Measurements from ENCODE around the gene KDM4B. TPM values are rescaled to one million over a fixed set of nuclear protein-coding genes. Genes with fewer than 3 reads are reported as not detected.

The KDM4B gene
- polyA plus RNA-seq, 3 donors, result 6.4 to 22.7 (median 12.7) TPM

GRCh38 chr19:5089283-5089682, 120.4 kb downstream of the KDM4B start:
- H3K9me3 Mint-ChIP-seq, result no peaks in the 10 kb centered on the region
- DNase-seq, result no peak
- H3K27me3 Mint-ChIP-seq (ENCODE audit: low read depth in 3 of 3), result peaks cover 0 to 1% (median 0%) of the 10 kb centered on the region in 3 donors
- no peak for TF ChIP-seq CTCF (IDR thresholded peaks at IDR 0.05)
- no peak overlapping the region for H3K4me3 Mint-ChIP-seq
- H3K4me3 ChIP-seq (replicated peaks in 1 of 3; ENCODE audit: low read depth in 2 of 3, low read length in 3 of 3), result no peak overlapping the region
- H3K4me1 Mint-ChIP-seq, result no peaks in the 10 kb centered on the region
- intact Hi-C loops (cut with micrococcal nuclease), result no loop called here
- no peak overlapping the region for H2AFZ ChIP-seq (ENCODE audit: insufficient read depth, low read depth, low read length, poor library complexity, severe bottlenecking)
- peaks cover 52 to 66% of the 10 kb centered on the region in 2 donors for H3K36me3 Mint-ChIP-seq
- H4K20me1 ChIP-seq (ENCODE audit: insufficient read depth, low read length), result peaks cover 85% of the 10 kb centered on the region
- H3K9ac ChIP-seq (ENCODE audit: insufficient read depth, low read length, poor library complexity, severe bottlenecking), result no peak overlapping the region
- no peaks in the 10 kb centered on the region for H3K9me3 ChIP-seq (replicated peaks in 1 of 2; ENCODE audit: control insufficient read depth in 1 of 2, insufficient read depth in 1 of 2, low read length in 2 of 2)
- no peak overlapping the region for H3K4me2 ChIP-seq (replicated peaks; ENCODE audit: extremely low read depth, low read length, poor library complexity, severe bottlenecking)
- H3K27me3 ChIP-seq (ENCODE audit: control insufficient read depth in 2 of 2, insufficient read depth in 2 of 2, low read length in 2 of 2), result no peaks in the 10 kb centered on the region
- no peak overlapping the region for H3K27ac ChIP-seq (ENCODE audit: low read depth in 1 of 2, low read length in 2 of 2)
- H3K79me2 ChIP-seq (ENCODE audit: insufficient read depth, low read length), result no peaks in the 10 kb centered on the region
- no peaks in the 10 kb centered on the region for H3K4me1 ChIP-seq (ENCODE audit: control insufficient read depth in 1 of 2, insufficient read depth in 2 of 2, low read length in 2 of 2)
- H3K36me3 ChIP-seq (replicated peaks in 1 of 2; ENCODE audit: control insufficient read depth in 1 of 2, insufficient read depth in 2 of 2, low read length in 2 of 2), result peaks cover 45 to 54% of the 10 kb centered on the region in 2 donors
- WGBS (ENCODE audit: insufficient coverage), result 93% methylated on average over 7 of the region's 8 CpGs
- no peak overlapping the region for H3K27ac Mint-ChIP-seq

- H3K4me2 ChIP-seq (replicated peaks; ENCODE audit: extremely low read depth, low read length, poor library complexity, severe bottlenecking), result no peak overlapping the region
- no peak overlapping the region for H3K27ac ChIP-seq (ENCODE audit: low read depth in 1 of 2, low read length in 2 of 2)
- no peak overlapping the region for H3K27ac Mint-ChIP-seq
- H3K9me3 Mint-ChIP-seq, result peaks cover 0 to 7% (median 2%) of the 10 kb centered on the region in 7 donors
- intact Hi-C loops (cut with micrococcal nuclease), result no loop called here
- H3K9me3 ChIP-seq (replicated peaks in 1 of 2; ENCODE audit: control insufficient read depth in 1 of 2, insufficient read depth in 1 of 2, low read length in 2 of 2), result peaks cover 0 to 4% of the 10 kb centered on the region in 2 donors
- H4K20me1 ChIP-seq (ENCODE audit: insufficient read depth, low read length), result peaks cover 90% of the 10 kb centered on the region
- TF ChIP-seq CTCF (IDR thresholded peaks at IDR 0.05), result no peak
- H3K27me3 Mint-ChIP-seq (ENCODE audit: low read depth in 3 of 3), result peaks cover 0 to 1% (median 0%) of the 10 kb centered on the region in 3 donors
- no peaks in the 10 kb centered on the region for H3K4me1 ChIP-seq (ENCODE audit: control insufficient read depth in 1 of 2, insufficient read depth in 2 of 2, low read length in 2 of 2)
- H3K9ac ChIP-seq (ENCODE audit: insufficient read depth, low read length, poor library complexity, severe bottlenecking), result no peak overlapping the region
- no peaks in the 10 kb centered on the region for H3K27me3 ChIP-seq (ENCODE audit: control insufficient read depth in 2 of 2, insufficient read depth in 2 of 2, low read length in 2 of 2)
- H3K36me3 ChIP-seq (replicated peaks in 1 of 2; ENCODE audit: control insufficient read depth in 1 of 2, insufficient read depth in 2 of 2, low read length in 2 of 2), result peaks cover 38 to 51% of the 10 kb centered on the region in 2 donors
- H2AFZ ChIP-seq (ENCODE audit: insufficient read depth, low read depth, low read length, poor library complexity, severe bottlenecking), result no peak overlapping the region
- H3K36me3 Mint-ChIP-seq, result peaks cover 47 to 66% of the 10 kb centered on the region in 2 donors
- DNase-seq, result no peak
- WGBS (ENCODE audit: insufficient coverage), result 90% methylated on average over 4 of the region's 18 CpGs
- H3K4me1 Mint-ChIP-seq, result no peaks in the 10 kb centered on the region
- H3K4me3 Mint-ChIP-seq, result no peak overlapping the region
- no peak overlapping the region for H3K4me3 ChIP-seq (replicated peaks in 1 of 3; ENCODE audit: low read depth in 2 of 3, low read length in 3 of 3)
- no peaks in the 10 kb centered on the region for H3K79me2 ChIP-seq (ENCODE audit: insufficient read depth, low read length)
These were observed 121.6 kb downstream of the KDM4B start for GRCh38 chr19:5090465-5091017.

All from CD14-positive monocyte (primary cell).